ENCODE measurements around the gene ARID3B. TPM values are rescaled to one million over a fixed set of nuclear protein-coding genes. Genes with fewer than 3 reads are reported as not detected.

The ARID3B gene
- total and polyA plus RNA-seq, 3 donors from 2014 or later: 50.3 to 58.1 (median 53.7) TPM

DNA sequence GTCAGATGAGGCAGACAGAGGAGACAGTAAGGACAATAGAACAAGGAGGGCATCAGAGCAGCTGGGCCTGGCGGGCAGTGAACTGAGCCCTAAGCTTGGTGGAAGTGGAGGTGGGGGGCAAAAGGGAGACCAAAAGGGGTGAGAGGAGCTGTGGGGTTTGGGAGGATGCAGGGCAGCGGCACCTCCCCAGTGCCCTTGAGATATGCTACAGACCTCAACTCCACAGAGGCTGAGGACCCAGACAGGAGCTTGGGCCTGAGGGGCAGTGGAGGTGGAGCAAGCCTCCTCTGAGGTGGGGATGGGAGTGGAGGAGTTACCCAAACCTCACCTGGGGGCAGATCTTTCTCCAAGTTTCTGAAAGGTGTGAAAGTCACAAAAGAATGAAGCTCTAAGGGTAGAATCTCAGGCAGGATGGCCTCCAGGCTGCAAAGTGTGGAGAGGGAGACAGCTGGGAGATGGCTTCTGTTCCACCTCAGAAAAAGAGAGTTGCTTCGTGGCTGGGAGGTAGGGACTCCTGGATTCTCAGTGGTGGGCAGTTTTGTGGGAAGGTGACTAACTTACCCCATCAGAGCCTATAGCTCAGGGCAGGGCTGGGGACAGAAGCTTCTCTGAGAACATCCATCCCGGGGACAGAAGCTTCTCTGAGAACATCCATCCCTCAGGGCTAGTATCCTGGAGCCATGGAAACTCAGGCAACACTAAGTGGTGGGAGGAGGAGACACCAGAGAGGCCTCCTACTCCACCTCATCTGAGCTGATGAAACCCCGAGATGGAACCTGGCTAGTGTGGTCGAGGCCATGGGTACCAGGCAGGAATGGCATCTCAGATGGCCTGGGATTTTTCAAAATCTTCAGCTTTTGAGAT lies 72.3 kb downstream of the ARID3B start:
- Histone ChIP-seq H3K4me3 (no peak overlapping the region), H3K27me3 (no peaks in the 10 kb centered on the region), H3K4me1 (peaks cover 34% of the 10 kb centered on the region), H3K36me3 (ENCODE audit: low read depth, missing control alignments) (no peaks in the 10 kb centered on the region), H3K27ac (no peak overlapping the region), H3K9me3 (no peaks in the 10 kb centered on the region)
- no peak for TF ChIP-seq POLR2A (IDR thresholded peaks at IDR 0.05)
- TF ChIP-seq, protein P1, sequence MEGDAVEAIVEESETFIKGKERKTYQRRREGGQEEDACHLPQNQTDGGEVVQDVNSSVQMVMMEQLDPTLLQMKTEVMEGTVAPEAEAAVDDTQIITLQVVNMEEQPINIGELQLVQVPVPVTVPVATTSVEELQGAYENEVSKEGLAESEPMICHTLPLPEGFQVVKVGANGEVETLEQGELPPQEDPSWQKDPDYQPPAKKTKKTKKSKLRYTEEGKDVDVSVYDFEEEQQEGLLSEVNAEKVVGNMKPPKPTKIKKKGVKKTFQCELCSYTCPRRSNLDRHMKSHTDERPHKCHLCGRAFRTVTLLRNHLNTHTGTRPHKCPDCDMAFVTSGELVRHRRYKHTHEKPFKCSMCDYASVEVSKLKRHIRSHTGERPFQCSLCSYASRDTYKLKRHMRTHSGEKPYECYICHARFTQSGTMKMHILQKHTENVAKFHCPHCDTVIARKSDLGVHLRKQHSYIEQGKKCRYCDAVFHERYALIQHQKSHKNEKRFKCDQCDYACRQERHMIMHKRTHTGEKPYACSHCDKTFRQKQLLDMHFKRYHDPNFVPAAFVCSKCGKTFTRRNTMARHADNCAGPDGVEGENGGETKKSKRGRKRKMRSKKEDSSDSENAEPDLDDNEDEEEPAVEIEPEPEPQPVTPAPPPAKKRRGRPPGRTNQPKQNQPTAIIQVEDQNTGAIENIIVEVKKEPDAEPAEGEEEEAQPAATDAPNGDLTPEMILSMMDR (IDR thresholded peaks at IDR 0.05): no peak
- DNase-seq: no peak
- 57 to 58% methylated on average over 5 to 6 of the region's 6 CpGs for WGBS, 2 donors
- intact Hi-C loops (cut with DNase I; ENCODE audit: low total_unique reads): loop anchor here (5.0 kb wide), 1 partner anchor 71 kb away; the partner anchor contains the start of gene ARID3B

- Histone ChIP-seq H3K27me3 (no peaks in the 10 kb centered on the region), H3K36me3 (ENCODE audit: low read depth, missing control alignments) (no peaks in the 10 kb centered on the region), H3K27ac (peak overlapping the region; percentile 97 to 98), H3K9me3 (no peaks in the 10 kb centered on the region), H3K4me3 (peak overlapping the region; percentile 99 to 100), H3K4me1 (peaks cover 40% of the 10 kb centered on the region)
- no peak for TF ChIP-seq POLR2A (IDR thresholded peaks at IDR 0.05)
- TF ChIP-seq, protein P1 (IDR thresholded peaks at IDR 0.05): no peak
- no peak for DNase-seq
- WGBS, 2 donors: 25 to 40% methylated on average over 22 to 38 of the region's 38 CpGs
- intact Hi-C loops (cut with DNase I; ENCODE audit: low total_unique reads): loop anchor here (5.0 kb wide), 1 partner anchor 72 kb away; the partner anchor contains the start of gene ARID3B
These were observed 73.1 kb downstream of the ARID3B start for GRCh38 chr15:74613953-74614743.

DNA sequence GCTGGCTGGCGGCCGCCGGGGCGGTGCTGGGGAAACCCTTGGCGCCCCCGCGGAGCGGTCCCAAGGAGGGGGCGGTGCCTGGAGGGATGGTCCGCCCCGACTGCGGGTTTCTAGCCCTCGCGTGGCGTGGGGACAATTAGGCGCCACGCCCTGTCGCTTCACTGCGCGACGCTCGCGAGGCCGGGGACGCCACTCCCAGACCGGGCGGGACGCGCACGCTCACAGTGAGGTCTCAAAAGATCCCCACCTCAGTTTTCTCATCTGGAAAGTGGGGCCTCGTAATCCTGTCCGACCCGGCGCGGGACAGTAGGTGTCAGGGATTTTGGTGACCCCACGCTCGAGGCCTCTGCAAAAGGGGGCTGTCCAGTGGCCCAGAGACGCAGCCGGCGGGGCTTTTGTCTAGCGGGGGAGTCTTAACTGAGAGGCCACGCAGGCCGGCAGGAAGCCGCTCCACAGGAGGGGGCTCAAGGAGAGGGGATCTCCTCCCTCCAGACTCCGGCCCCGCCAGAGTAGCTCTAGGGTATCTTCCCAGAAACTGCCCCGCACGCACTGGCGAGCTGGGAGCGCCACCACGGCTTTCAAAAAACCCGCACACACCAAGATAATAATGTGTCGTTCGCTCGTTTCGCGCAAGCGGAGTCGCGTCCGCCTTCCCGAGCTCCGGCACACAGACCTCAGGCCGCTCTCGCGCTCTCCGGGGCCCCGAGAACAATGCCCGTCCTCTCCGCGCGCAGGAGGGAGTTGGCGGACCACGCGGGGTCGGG lies 73.9 kb downstream of the ARID3B start:
- DNase-seq: peak; percentile 85
- Histone ChIP-seq H3K27ac (peak overlapping the region; percentile 97 to 98), H3K4me3 (peak overlapping the region; percentile 99 to 100), H3K36me3 (ENCODE audit: low read depth, missing control alignments) (no peaks in the 10 kb centered on the region), H3K27me3 (no peaks in the 10 kb centered on the region), H3K9me3 (no peaks in the 10 kb centered on the region), H3K4me1 (peaks cover 39% of the 10 kb centered on the region)
- 1% methylated on average over 57 of the region's 76 CpGs; no CpG with 5 or more reads in 1 of the 2 donors for WGBS, 2 donors
- no peak for TF ChIP-seq POLR2A (IDR thresholded peaks at IDR 0.05)
- TF ChIP-seq, protein P1 (IDR thresholded peaks at IDR 0.05): no peak
- intact Hi-C loops (cut with DNase I; ENCODE audit: low total_unique reads): loop anchor here (5.0 kb wide), 1 partner anchor 73 kb away; the partner anchor contains the start of gene ARID3B

GRCh38 chr15:74615508-74616365 lies 74.7 kb downstream of the ARID3B start, which contains the start of gene CLK3:
Gene CLK3 (plus strand): TSS chr15:74615836. CDS start chr15:74619197, 3,361 bp downstream.
- peaks cover 33% of the 10 kb centered on the region for H3K4me1 ChIP-seq
- no peak for TF ChIP-seq POLR2A (IDR thresholded peaks at IDR 0.05)
- TF ChIP-seq, protein P1 (IDR thresholded peaks at IDR 0.05): no peak
- H3K36me3 ChIP-seq (ENCODE audit: low read depth, missing control alignments): no peaks in the 10 kb centered on the region
- intact Hi-C loops (cut with DNase I; ENCODE audit: low total_unique reads): no loop called here
- H3K27ac ChIP-seq: peak within 1 kb of the TSS; percentile 97 to 98
- no peaks in the 10 kb centered on the region for H3K9me3 ChIP-seq
- peak; percentile 96 for DNase-seq
- no peaks in the 10 kb centered on the region for H3K27me3 ChIP-seq
- WGBS, 2 donors: 0 to 1% methylated on average over 3 to 57 of the region's 91 CpGs
- H3K4me3 ChIP-seq: peak within 1 kb of the TSS; percentile 99 to 100

All from testis (tissue), 3 donors.